Endothelial cell of umbilical vein (primary cell): ENCODE measurements around the gene SLC7A11. TPM values are rescaled to one million over a fixed set of nuclear protein-coding genes. Genes with fewer than 3 reads are reported as not detected.

Experiments used
- BruUV-seq: library from RNA; stranded (reverse); fragments of 400-500 nt; replicated peaks from 2 replicates; lab custom pipeline; 2021; lab: Mats Ljungman, UMichigan
- CTCF ChIA-PET: fragments of 300-600, 350-600 bp; sonication (Branson Sonifier 250); formaldehyde crosslinking; loops from one replicate; lab custom pipeline; 2021; ENCODE audit warnings: antibody characterized with exemption, inconsistent platforms; lab: Charles Lee
- POLR2A ChIA-PET: fragments of 300-600, 350-600 bp; sonication (Branson Sonifier 250); formaldehyde crosslinking; loops from one replicate; lab custom pipeline; 2021; ENCODE audit warnings: antibody characterized with exemption, inconsistent platforms; lab: Charles Lee
- DNase-seq: peaks from one replicate; pipeline ENCODE4 v3.0.0-alpha.2; 2011; ENCODE audit warnings: low read depth, low spot score
- FAIRE-seq: peaks from 2 replicates; lab custom pipeline; 2011; peaks lifted over from hg19 to GRCh38; lab: Jason Lieb, UNC
- H2AFZ ChIP-seq: 2 replicates; pipeline ENCODE4 v1.6.0; 2012; ENCODE audit warnings: low read depth, low read length, control low read depth, inconsistent platforms
- H3K27ac ChIP-seq: 2 replicates; pipeline ENCODE4 v1.5.1; 2011; ENCODE audit warnings: low read depth, mild to moderate bottlenecking, control low read depth, low read length, moderate library complexity; ENCODE audit not compliant: insufficient read depth
- H3K27me3 ChIP-seq, 2 experiments: 2 replicates each; pipeline versions ENCODE4 v1.6.0 to v1.6.1; 2011; ENCODE audit warnings: low read length in 2 of 2, mixed read lengths in 1 of 2; ENCODE audit not compliant: control insufficient read depth in 2 of 2, insufficient read depth in 2 of 2
- H3K36me3 ChIP-seq, 2 experiments: 2 replicates in 1 of 2; 3 replicates in 1 of 2; pipeline ENCODE4 v1.5.1; 2011; ENCODE audit warnings: low read length in 2 of 2, mild to moderate bottlenecking in 1 of 2, moderate library complexity in 1 of 2; ENCODE audit not compliant: control insufficient read depth in 2 of 2, insufficient read depth in 2 of 2; ENCODE audit errors: extremely low read depth in 1 of 2
- H3K4me1 ChIP-seq: 3 replicates; pipeline ENCODE4 v1.5.1; 2011; ENCODE audit warnings: mild to moderate bottlenecking, low read length; ENCODE audit not compliant: control insufficient read depth, insufficient read depth; ENCODE audit errors: extremely low read depth
- H3K4me2 ChIP-seq: 2 replicates; pipeline ENCODE4 v1.6.1; 2011; ENCODE audit warnings: low read length, control low read depth, mixed read lengths; ENCODE audit not compliant: insufficient read depth
- H3K4me3 ChIP-seq, 3 experiments: fragments of 200-600 bp in 1 of 3; sonication (generic), shearing (Covaris generic) in 1 of 3; replicated peaks in 1 of 3; 2 replicates each; pipeline ENCODE4 v1.5.1; 2011 to 2016; ENCODE audit warnings: control low read depth in 3 of 3, low read length in 3 of 3, mild to moderate bottlenecking in 2 of 3, inconsistent platforms in 1 of 3, low read depth in 1 of 3, moderate library complexity in 1 of 3; ENCODE audit not compliant: insufficient read depth in 1 of 3
- H3K79me2 ChIP-seq: 2 replicates; pipeline ENCODE4 v1.6.0; 2012; ENCODE audit warnings: low read length, inconsistent platforms; ENCODE audit not compliant: control insufficient read depth, insufficient read depth
- H3K9ac ChIP-seq: replicated peaks from 2 replicates; pipeline ENCODE3; 2011; ENCODE audit warnings: low read length, control low read depth; ENCODE audit not compliant: insufficient read depth; ENCODE audit errors: extremely low read depth
- H3K9me1 ChIP-seq: replicated peaks from 3 replicates; pipeline ENCODE4 v1.6.0; 2011; ENCODE audit warnings: mild to moderate bottlenecking, low read length; ENCODE audit not compliant: control insufficient read depth, insufficient read depth; ENCODE audit errors: extremely low read depth
- H3K9me3 ChIP-seq: replicated peaks from 2 replicates; pipeline ENCODE4 v1.5.1; 2012; ENCODE audit warnings: low read length, inconsistent platforms; ENCODE audit not compliant: control insufficient read depth, insufficient read depth
- H4K20me1 ChIP-seq: replicated peaks from 2 replicates; pipeline ENCODE3; 2011; ENCODE audit warnings: mild to moderate bottlenecking, low read length; ENCODE audit not compliant: control insufficient read depth, insufficient read depth; ENCODE audit errors: extremely low read depth
- EZH2 ChIP-seq: IDR thresholded peaks from 2 replicates; pipeline ENCODE4 v1.6.1; 2012; ENCODE audit warnings: borderline replicate concordance, low read depth, mild to moderate bottlenecking, moderate library complexity, low read length, inconsistent platforms; ENCODE audit not compliant: severe bottlenecking
- FOS ChIP-seq: IDR thresholded peaks from 2 replicates; pipeline ENCODE4 v1.6.1; 2011; ENCODE audit warnings: mild to moderate bottlenecking, low read length, moderate library complexity, borderline replicate concordance; ENCODE audit not compliant: insufficient read depth
- GATA2 ChIP-seq: IDR thresholded peaks from 2 replicates; pipeline ENCODE4 v1.7.0; 2011; ENCODE audit warnings: low read depth, mild to moderate bottlenecking, moderate library complexity, mixed read lengths, low read length; ENCODE audit not compliant: insufficient read length, insufficient read depth
- JUN ChIP-seq: IDR thresholded peaks from 2 replicates; pipeline ENCODE4 v1.6.1; 2011; ENCODE audit warnings: borderline replicate concordance, low read depth; ENCODE audit not compliant: insufficient read length, insufficient read depth
- MYC ChIP-seq: IDR thresholded peaks from one replicate; pipeline ENCODE4 v1.6.1; 2011; ENCODE audit warnings: mild to moderate bottlenecking, low read depth, low read length
- POLR2A ChIP-seq: IDR thresholded peaks from 2 replicates; pipeline ENCODE4 v1.6.1; 2012; ENCODE audit warnings: low read depth, mild to moderate bottlenecking, control low read depth, low read length
- POLR2AphosphoS5 ChIP-seq: IDR thresholded peaks from 2 replicates; pipeline ENCODE4 v1.6.1; 2012; ENCODE audit warnings: low read depth, mild to moderate bottlenecking, control low read depth, low read length, moderate library complexity; ENCODE audit not compliant: insufficient read depth
- dilution Hi-C: fragments of 300-500 bp; cut with MboI; formaldehyde crosslinking; loops from one replicate; pipeline ENCODE4 v1.15.0; 2019; ENCODE audit warnings: low sequenced_read_pairs; ENCODE audit not compliant: extremely low pct_ligation_motif_present
- intact Hi-C: fragments of 100-400 bp; cut with micrococcal nuclease; formaldehyde crosslinking; loops from one replicate; pipeline ENCODE4 v1.10.0; 2022
- polyA plus RNA-seq, 4 experiments: library from polyadenylated mRNA; depleted of rRNA in 3 of 4; stranded (reverse) in 3 of 4; unstranded in 1 of 4; fragments of >200 nt; gene quantifications; 2 replicates each; pipeline versions ENCODE4 v1.2.1 to v1.2.3, GENCODE V29; 2011 to 2012; ENCODE audit warnings: missing spikeins in 1 of 4
- total RNA-seq: library from RNA; stranded (reverse); gene quantifications from 2 replicates; pipeline ENCODE4 v1.2.3, GENCODE V29; 2021
- TF ChIP-seq, protein P1 (sequence below), 2 donors: IDR thresholded peaks; 1 replicate in 1 of 2; 2 replicates in 1 of 2; pipeline ENCODE4 v1.5.1; 2011; ENCODE audit warnings: low read length in 2 of 2, mild to moderate bottlenecking in 2 of 2, moderate library complexity in 2 of 2, control low read depth in 1 of 2, inconsistent platforms in 1 of 2, low read depth in 1 of 2; ENCODE audit not compliant: insufficient read depth in 1 of 2; ENCODE audit errors: extremely low read depth in 1 of 2
- TF ChIP-seq, protein P2 (sequence below): IDR thresholded peaks from 2 replicates; pipeline ENCODE4 v1.6.1; 2011; ENCODE audit not compliant: insufficient read depth, insufficient read length

The SLC7A11 gene
- total and polyA plus RNA-seq, 2 donors (not counting 3 experiments of a cell fraction or from before 2014, with no cell fraction given), result 28.4 to 82.7 TPM

- H3K4me2 ChIP-seq, result no peak overlapping the region
- H3K4me1 ChIP-seq, result no peaks in the 10 kb centered on the region
- POLR2A ChIA-PET, result no interaction called here
- no peak overlapping the region for H3K9ac ChIP-seq
- H3K9me1 ChIP-seq, result no peaks in the 10 kb centered on the region
- DNase-seq, result no peak
- no peaks in the 10 kb centered on the region for H3K79me2 ChIP-seq
- no peak overlapping the region for H3K27ac ChIP-seq
- no peaks in the 10 kb centered on the region for H3K9me3 ChIP-seq
- CTCF ChIA-PET, result no interaction called here
- no TSS peak for BruUV-seq
- H3K27me3 ChIP-seq, result no peaks in the 10 kb centered on the region
- TF ChIP-seq GATA2 (no peak), FOS (no peak)
- TF ChIP-seq, protein P1, sequence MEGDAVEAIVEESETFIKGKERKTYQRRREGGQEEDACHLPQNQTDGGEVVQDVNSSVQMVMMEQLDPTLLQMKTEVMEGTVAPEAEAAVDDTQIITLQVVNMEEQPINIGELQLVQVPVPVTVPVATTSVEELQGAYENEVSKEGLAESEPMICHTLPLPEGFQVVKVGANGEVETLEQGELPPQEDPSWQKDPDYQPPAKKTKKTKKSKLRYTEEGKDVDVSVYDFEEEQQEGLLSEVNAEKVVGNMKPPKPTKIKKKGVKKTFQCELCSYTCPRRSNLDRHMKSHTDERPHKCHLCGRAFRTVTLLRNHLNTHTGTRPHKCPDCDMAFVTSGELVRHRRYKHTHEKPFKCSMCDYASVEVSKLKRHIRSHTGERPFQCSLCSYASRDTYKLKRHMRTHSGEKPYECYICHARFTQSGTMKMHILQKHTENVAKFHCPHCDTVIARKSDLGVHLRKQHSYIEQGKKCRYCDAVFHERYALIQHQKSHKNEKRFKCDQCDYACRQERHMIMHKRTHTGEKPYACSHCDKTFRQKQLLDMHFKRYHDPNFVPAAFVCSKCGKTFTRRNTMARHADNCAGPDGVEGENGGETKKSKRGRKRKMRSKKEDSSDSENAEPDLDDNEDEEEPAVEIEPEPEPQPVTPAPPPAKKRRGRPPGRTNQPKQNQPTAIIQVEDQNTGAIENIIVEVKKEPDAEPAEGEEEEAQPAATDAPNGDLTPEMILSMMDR (IDR thresholded peaks at IDR 0.05; ENCODE audit: extremely low read depth in 1 of 2, insufficient read depth in 1 of 2, low read depth in 1 of 2, low read length in 2 of 2), result no peak
- H3K36me3 ChIP-seq, result no peaks in the 10 kb centered on the region
- dilution Hi-C loops (no loop called here), intact Hi-C loops (no loop called here)
- no peak overlapping the region for H3K4me3 ChIP-seq
- H4K20me1 ChIP-seq, result no peaks in the 10 kb centered on the region
- no peak overlapping the region for H2AFZ ChIP-seq
- no peak for FAIRE-seq
Observed at GRCh38 chr4:138290805-138291204, 48.7 kb upstream of the SLC7A11 start.

GRCh38 chr4:138279286-138279685 is 37.1 kb upstream of the SLC7A11 start:
- FAIRE-seq (no peak), DNase-seq (no peak)
- H3K27ac ChIP-seq, result no peak overlapping the region
- no peak overlapping the region for H3K4me3 ChIP-seq
- no peaks in the 10 kb centered on the region for H3K79me2 ChIP-seq
- no peaks in the 10 kb centered on the region for H4K20me1 ChIP-seq
- dilution Hi-C loops, result no loop called here
- POLR2A ChIA-PET, result no interaction called here
- peaks cover 9% of the 10 kb centered on the region for H3K4me1 ChIP-seq
- no peaks in the 10 kb centered on the region for H3K27me3 ChIP-seq
- CTCF ChIA-PET, result no interaction called here
- H3K36me3 ChIP-seq, result no peaks in the 10 kb centered on the region
- H3K9me1 ChIP-seq, result no peaks in the 10 kb centered on the region
- H3K9me3 ChIP-seq, result no peaks in the 10 kb centered on the region
- no peak overlapping the region for H3K9ac ChIP-seq
- TF ChIP-seq JUN, result no peak
- TF ChIP-seq FOS, result no peak
- no peak for TF ChIP-seq EZH2
- TF ChIP-seq POLR2A, result no peak
- no peak for TF ChIP-seq MYC
- no peak for TF ChIP-seq POLR2AphosphoS5
- TF ChIP-seq GATA2, result no peak
- TF ChIP-seq, protein P1 (IDR thresholded peaks at IDR 0.05; ENCODE audit: extremely low read depth in 1 of 2, insufficient read depth in 1 of 2, low read depth in 1 of 2, low read length in 2 of 2), result no peak
- TF ChIP-seq, protein P2, sequence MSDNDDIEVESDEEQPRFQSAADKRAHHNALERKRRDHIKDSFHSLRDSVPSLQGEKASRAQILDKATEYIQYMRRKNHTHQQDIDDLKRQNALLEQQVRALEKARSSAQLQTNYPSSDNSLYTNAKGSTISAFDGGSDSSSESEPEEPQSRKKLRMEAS, result no peak
- H2AFZ ChIP-seq, result no peak overlapping the region
- no peak overlapping the region for H3K4me2 ChIP-seq
- no TSS peak for BruUV-seq
- intact Hi-C loops, result no loop called here
